ENCODE measurements around the gene KRT8.

- no peak for TF ChIP-seq CTCF (IDR thresholded peaks at IDR 0.05)
- no peak for TF ChIP-seq POLR2A (IDR thresholded peaks at IDR 0.05)
Observed at GRCh38 chr12:52890417-52890816, 14.5 kb downstream of the KRT8 start.

Measured in prostate gland (tissue), 2 donors.